ENCODE data around the gene GPR183.

Gene GPR183

GRCh38 chr13:99246100-99246499, 61.1 kb downstream of the GPR183 start:
- no peak for DNase-seq (ENCODE audit: low read depth)
- TF ChIP-seq, protein P1, sequence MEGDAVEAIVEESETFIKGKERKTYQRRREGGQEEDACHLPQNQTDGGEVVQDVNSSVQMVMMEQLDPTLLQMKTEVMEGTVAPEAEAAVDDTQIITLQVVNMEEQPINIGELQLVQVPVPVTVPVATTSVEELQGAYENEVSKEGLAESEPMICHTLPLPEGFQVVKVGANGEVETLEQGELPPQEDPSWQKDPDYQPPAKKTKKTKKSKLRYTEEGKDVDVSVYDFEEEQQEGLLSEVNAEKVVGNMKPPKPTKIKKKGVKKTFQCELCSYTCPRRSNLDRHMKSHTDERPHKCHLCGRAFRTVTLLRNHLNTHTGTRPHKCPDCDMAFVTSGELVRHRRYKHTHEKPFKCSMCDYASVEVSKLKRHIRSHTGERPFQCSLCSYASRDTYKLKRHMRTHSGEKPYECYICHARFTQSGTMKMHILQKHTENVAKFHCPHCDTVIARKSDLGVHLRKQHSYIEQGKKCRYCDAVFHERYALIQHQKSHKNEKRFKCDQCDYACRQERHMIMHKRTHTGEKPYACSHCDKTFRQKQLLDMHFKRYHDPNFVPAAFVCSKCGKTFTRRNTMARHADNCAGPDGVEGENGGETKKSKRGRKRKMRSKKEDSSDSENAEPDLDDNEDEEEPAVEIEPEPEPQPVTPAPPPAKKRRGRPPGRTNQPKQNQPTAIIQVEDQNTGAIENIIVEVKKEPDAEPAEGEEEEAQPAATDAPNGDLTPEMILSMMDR (IDR thresholded peaks at IDR 0.05; ENCODE audit: control insufficient read depth, extremely low read depth, insufficient read depth): no peak
- H3K4me3 ChIP-seq (ENCODE audit: low read depth, low read length): no peak overlapping the region

Data from LNCaP clone FGC (cell line).